Measurements from ENCODE around the gene CARS1.
A peak's percentile ranks its signal among the peaks of the same experiment; 100 is the strongest.

The CARS1 gene

DNA sequence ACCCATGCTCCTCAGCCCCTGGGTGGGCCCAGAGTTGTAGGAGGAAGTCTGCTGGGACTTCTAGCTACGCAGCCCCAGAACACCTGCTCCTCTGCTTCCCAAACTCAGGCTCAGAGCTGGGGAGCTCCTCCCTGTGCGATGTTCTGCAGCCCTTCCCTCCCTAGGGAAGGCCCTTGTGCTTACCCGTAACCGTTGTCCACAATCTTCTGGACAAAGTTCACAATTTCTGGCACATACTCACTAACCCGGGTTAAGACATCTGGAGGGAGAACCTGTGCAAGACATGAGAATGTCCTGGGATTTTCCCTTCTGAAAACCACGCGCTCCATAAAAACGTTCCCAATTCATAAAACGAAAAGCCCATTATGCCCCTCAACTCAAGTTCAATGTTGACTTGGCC, 28.4 kb downstream of the CARS1 start:
- Histone ChIP-seq H3K9me3 (replicated peaks in 1 of 11) (0 out of 22 replicates have a peak, but pooled peaks cover 0 to 4% (median 0%) of the 10 kb centered on the region in 11 experiments), H3K27ac (0 out of 22 replicates have a peak overlapping the region, but pooled peaks of 1 of the 11 experiments have one; percentile 74), H3K4me3 (no peak overlapping the region), H3K27me3 (no peaks in the 10 kb centered on the region), H4K20me1 (peaks cover 0 to 53% (median 5%) of the 10 kb centered on the region in 11 experiments; a peak in 8 of 22 replicates), H3K9ac (no peak overlapping the region), H3K4me1 (peaks cover 23 to 48% (median 36%) of the 10 kb centered on the region in 10 experiments), H3K4me2 (no peak overlapping the region), H3K36me3 (peaks cover 78 to 85% (median 82%) of the 10 kb centered on the region in 11 experiments)
- TF ChIP-seq Cebpa-rat (IDR thresholded peaks at IDR 0.05) = no peak

DNA sequence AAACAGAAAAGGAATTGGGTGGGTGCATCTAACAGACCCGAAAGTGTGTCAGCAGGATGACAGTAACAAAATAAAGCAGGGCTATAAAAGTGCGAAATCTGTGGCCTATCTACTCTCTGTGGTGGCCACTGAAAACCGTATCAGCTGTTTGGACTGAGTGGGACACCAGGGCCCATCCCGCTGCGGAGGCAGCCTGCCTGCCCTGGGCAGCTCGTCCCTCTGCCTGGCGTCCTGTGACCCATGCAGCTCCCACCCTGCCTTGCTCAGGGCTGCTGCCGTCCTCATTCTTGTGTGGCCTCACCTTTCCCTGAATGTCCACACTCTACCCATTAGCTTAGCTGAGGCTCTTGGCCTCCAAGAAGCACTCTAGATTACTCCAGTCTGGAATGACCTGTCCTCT, 30.4 kb downstream of the CARS1 start:
- Histone ChIP-seq H3K27me3 (no peaks in the 10 kb centered on the region), H3K4me3 (no peak overlapping the region), H3K4me1 (peaks cover 41 to 57% (median 52%) of the 10 kb centered on the region in 10 experiments), H4K20me1 (peaks cover 0 to 46% (median 5%) of the 10 kb centered on the region in 11 experiments; a peak in 8 of 22 replicates), H3K27ac (peak overlapping the region in 4 of 11 experiments; percentile 15 to 40 (median 21); a peak in 3 of 22 replicates), H3K9ac (no peak overlapping the region), H3K9me3 (replicated peaks in 1 of 11) (no peaks in the 10 kb centered on the region), H3K36me3 (peaks cover 62 to 72% (median 67%) of the 10 kb centered on the region in 11 experiments), H3K4me2 (no peak overlapping the region)
- TF ChIP-seq Cebpa-rat (IDR thresholded peaks at IDR 0.05) = no peak

DNA sequence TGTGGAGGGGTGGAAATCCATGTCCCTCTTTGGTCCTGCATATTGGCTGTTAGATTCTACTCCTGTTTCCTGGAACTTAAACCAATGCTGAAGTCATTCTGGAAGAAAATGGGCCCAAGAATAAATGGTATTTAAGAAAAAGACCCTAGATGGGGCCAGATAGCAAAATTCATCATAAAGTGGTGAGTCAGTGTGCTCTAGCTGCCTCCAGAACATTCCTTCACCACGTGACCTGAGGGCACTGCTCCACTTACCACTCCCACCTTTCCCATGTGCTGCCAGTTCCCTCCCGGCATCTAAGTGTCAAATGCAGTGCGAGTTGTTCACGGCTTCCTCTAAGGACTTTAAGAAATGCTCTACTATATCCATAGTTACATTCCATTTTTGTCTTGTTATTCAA, 34.2 kb downstream of the CARS1 start:
- Histone ChIP-seq H3K4me1 (peaks cover 23 to 45% (median 36%) of the 10 kb centered on the region in 10 experiments), H3K4me2 (peak overlapping the region; percentile 75 to 93 (median 80)), H4K20me1 (peaks cover 0 to 25% (median 0%) of the 10 kb centered on the region in 11 experiments; a peak in 5 of 22 replicates), H3K27me3 (no peaks in the 10 kb centered on the region), H3K27ac (peak overlapping the region; percentile 3 to 95 (median 89); a peak in 21 of 22 replicates), H3K36me3 (peaks cover 68 to 83% (median 74%) of the 10 kb centered on the region in 11 experiments), H3K9ac (peak overlapping the region in 10 of 11 experiments; percentile 10 to 77 (median 72); a peak in 17 of 22 replicates), H3K9me3 (replicated peaks in 1 of 11) (no peaks in the 10 kb centered on the region), H3K4me3 (peak overlapping the region in 3 of 10 experiments; percentile 5 to 43 (median 29); a peak in 2 of 20 replicates)
- no peak for TF ChIP-seq Cebpa-rat (IDR thresholded peaks at IDR 0.05)

DNA sequence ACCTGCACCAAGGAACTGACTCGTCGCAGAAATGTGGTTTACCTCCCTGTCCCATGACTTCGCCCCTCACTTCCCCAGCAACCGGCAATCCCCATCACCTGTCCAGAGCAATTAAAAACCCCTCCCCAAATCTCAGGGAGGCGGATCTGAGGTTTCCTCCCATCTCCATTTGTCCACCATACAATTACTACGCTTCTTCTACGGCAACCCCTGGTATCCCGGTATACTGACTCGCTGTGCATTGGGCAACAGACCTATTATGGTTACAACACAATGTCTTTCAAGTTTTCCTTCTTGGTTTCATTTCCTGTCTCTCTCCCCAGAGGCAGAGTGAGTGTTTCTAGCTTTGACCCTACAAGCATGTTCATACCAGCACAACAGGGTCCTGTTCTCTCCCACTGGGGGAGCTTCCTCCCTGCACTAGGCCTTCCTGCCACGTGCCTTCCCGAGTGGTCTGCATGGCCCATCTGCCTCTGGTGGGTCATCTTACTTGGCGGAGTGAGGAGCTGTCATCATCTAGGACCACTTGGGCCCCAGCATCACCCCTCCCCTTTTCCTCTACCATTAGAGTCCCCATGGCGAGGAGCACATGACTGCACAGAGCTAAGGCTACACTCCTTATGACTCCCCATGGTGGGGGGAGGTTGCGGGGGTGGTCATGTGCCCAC, 34.8 kb downstream of the CARS1 start:
- Histone ChIP-seq H3K9me3 (replicated peaks in 1 of 11) (no peaks in the 10 kb centered on the region), H3K27ac (peak overlapping the region; percentile 3 to 95 (median 89); a peak in 21 of 22 replicates), H3K36me3 (peaks cover 68 to 83% (median 74%) of the 10 kb centered on the region in 11 experiments), H3K27me3 (no peaks in the 10 kb centered on the region), H3K9ac (peak overlapping the region in 10 of 11 experiments; percentile 10 to 77 (median 72); a peak in 18 of 22 replicates), H3K4me1 (peaks cover 23 to 45% (median 36%) of the 10 kb centered on the region in 10 experiments), H3K4me3 (peak overlapping the region in 3 of 10 experiments; percentile 5 to 43 (median 29); a peak in 2 of 20 replicates), H4K20me1 (peaks cover 0 to 26% (median 0%) of the 10 kb centered on the region in 11 experiments; a peak in 5 of 22 replicates), H3K4me2 (peak overlapping the region; percentile 75 to 93 (median 80))
- peak; percentile 62 to 93 (median 88) for TF ChIP-seq Cebpa-rat (IDR thresholded peaks at IDR 0.05)

DNA sequence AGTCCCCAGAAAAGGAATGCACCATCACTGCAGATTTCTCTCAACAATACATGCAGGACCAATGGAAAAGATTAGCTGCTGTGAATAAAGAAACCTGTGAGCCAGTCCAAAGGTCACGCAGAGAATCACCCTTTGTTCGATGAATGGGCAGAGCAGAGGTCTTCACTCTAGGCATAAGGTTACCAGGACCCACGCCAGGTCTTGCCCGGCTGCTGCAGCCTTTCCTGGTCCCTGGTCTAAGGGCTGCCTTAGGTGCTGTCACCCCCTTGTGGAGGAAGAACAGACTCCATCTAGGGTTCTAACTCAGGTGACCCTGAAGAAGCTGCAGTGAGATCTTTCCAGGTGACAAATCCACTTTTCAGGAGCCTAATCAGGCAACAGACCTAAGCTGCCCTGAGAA, 36.1 kb downstream of the CARS1 start:
- no peaks in the 10 kb centered on the region for H3K27me3 ChIP-seq
- no peak overlapping the region for H3K4me3 ChIP-seq
- TF ChIP-seq Cebpa-rat (IDR thresholded peaks at IDR 0.05) = no peak
- H3K9ac ChIP-seq = peak overlapping the region in 4 of 11 experiments; percentile 7 to 57 (median 31); a peak in 4 of 22 replicates
- peaks cover 23 to 56% (median 41%) of the 10 kb centered on the region in 10 experiments for H3K4me1 ChIP-seq
- H3K27ac ChIP-seq = peak overlapping the region in 9 of 11 experiments; percentile 81 to 95 (median 91); a peak in 16 of 22 replicates
- peak overlapping the region in 6 of 11 experiments; percentile 32 to 80 (median 76); a peak in 5 of 22 replicates for H3K4me2 ChIP-seq
- peaks cover 0 to 25% (median 0%) of the 10 kb centered on the region in 11 experiments; a peak in 4 of 22 replicates for H4K20me1 ChIP-seq
- H3K36me3 ChIP-seq = peaks cover 69 to 83% (median 74%) of the 10 kb centered on the region in 11 experiments
- H3K9me3 ChIP-seq (replicated peaks in 1 of 11) = no peaks in the 10 kb centered on the region

DNA sequence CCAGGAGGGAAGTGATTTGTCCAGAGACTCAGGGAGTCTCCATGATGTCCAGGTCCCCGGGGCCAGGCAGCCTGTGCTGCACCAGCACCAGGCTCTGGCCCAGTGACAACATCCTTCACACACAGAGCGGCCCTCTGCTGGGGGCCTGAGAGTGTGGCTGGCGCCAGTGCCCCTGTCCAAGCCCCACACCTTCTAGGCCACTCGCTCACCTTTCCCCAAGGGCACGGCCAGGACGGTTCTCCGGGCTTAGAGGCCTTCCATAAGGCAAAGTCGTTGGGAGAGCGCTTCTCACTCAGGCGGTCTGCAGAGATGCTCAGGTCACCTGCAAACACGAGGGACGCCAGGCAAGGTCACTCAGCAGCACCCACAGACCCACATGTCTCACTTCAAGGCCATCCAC, 37.2 kb downstream of the CARS1 start:
- TF ChIP-seq Cebpa-rat (IDR thresholded peaks at IDR 0.05) = no peak
- H3K27me3 ChIP-seq = no peaks in the 10 kb centered on the region
- H3K36me3 ChIP-seq = peaks cover 69 to 83% (median 74%) of the 10 kb centered on the region in 11 experiments

DNA sequence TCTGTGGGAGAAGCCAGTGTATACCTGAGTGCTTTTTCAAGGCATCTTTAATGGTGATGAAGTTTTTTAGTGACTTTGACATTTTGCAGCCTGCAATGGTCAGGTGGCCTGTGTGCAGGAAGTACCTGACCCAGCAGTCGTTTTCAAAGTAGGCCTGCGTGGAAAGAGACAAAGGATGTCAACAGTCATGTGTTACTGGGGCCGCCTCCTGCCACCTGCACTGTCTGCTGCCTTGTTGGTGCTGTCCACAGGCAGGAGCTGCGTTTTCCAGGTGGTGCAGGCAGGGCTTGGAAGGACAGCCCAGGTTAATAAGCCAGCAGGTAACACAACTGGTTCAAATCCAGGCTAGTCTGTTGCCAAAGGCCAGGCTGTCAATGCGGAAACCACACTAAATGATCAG, 38.6 kb downstream of the CARS1 start:
- Histone ChIP-seq H3K36me3 (peaks cover 68 to 87% (median 78%) of the 10 kb centered on the region in 11 experiments), H3K4me3 (no peak overlapping the region), H4K20me1 (peaks cover 0 to 48% (median 7%) of the 10 kb centered on the region in 11 experiments; a peak in 8 of 22 replicates), H3K9me3 (replicated peaks in 1 of 11) (no peaks in the 10 kb centered on the region), H3K4me2 (no peak overlapping the region), H3K9ac (peak overlapping the region in 1 of 11 experiments; percentile 24; a peak in 2 of 22 replicates), H3K4me1 (peaks cover 41 to 72% (median 59%) of the 10 kb centered on the region in 10 experiments), H3K27me3 (no peaks in the 10 kb centered on the region), H3K27ac (peak overlapping the region in 2 of 11 experiments; percentile 6 to 19; a peak in 2 of 22 replicates)
- TF ChIP-seq Cebpa-rat (IDR thresholded peaks at IDR 0.05) = no peak

More for the DNA sequence above, 37.2 kb downstream of the CARS1 start:
- H3K4me2 ChIP-seq = no peak overlapping the region
- peaks cover 0 to 34% (median 5%) of the 10 kb centered on the region in 11 experiments; a peak in 7 of 22 replicates for H4K20me1 ChIP-seq
- peak overlapping the region in 2 of 11 experiments; percentile 6 to 9; a peak in 2 of 22 replicates for H3K9ac ChIP-seq
- no peaks in the 10 kb centered on the region for H3K9me3 ChIP-seq (replicated peaks in 1 of 11)
- no peak overlapping the region for H3K4me3 ChIP-seq
- peaks cover 30 to 67% (median 52%) of the 10 kb centered on the region in 10 experiments for H3K4me1 ChIP-seq
- H3K27ac ChIP-seq = peak overlapping the region in 8 of 11 experiments; percentile 12 to 95 (median 90); a peak in 15 of 22 replicates

DNA sequence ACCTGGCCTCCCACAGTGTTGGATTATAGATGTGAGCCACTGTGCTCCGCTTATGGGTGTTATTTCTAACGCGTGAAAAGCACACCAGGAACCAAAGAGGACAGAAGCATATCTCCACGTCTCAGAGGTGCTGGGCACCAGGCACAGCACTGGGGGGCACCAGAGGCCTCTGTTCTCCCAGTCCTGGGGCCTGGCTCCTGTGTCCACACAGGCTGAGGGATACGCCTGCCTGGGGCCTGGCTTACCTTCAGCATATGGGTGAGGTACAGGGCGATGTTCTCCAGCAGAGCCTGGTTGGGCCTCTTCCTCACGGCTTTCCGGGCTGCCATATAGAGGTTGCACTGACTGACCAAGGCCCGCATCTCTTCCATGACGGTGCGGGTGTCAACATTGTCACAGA, 40.4 kb downstream of the CARS1 start:
- H3K4me3 ChIP-seq = no peak overlapping the region
- H3K4me2 ChIP-seq = peak overlapping the region in 5 of 11 experiments; percentile 29 to 61 (median 58); a peak in 10 of 22 replicates
- H3K9ac ChIP-seq = peak overlapping the region in 3 of 11 experiments; percentile 8 to 47 (median 10); a peak in 1 of 22 replicates
- peaks cover 0 to 55% (median 7%) of the 10 kb centered on the region in 11 experiments; a peak in 8 of 22 replicates for H4K20me1 ChIP-seq
- peak overlapping the region in 3 of 11 experiments; percentile 29 to 47 (median 30); a peak in 5 of 22 replicates for H3K27ac ChIP-seq
- peaks cover 85 to 98% (median 93%) of the 10 kb centered on the region in 11 experiments for H3K36me3 ChIP-seq
- TF ChIP-seq Cebpa-rat (IDR thresholded peaks at IDR 0.05) = no peak
- H3K4me1 ChIP-seq = peaks cover 24 to 70% (median 45%) of the 10 kb centered on the region in 10 experiments
- no peaks in the 10 kb centered on the region for H3K9me3 ChIP-seq (replicated peaks in 1 of 11)
- H3K27me3 ChIP-seq = no peaks in the 10 kb centered on the region

Measured in BLaER1 treated with 17β-estradiol and CSF1 and Interleukin-3, amounts not matched to agents 10 nM and 100 nM (cell line).